KG1 (cell line): ENCODE data around the gene GLI2.

Experiments
- DNase-seq: peaks from one replicate; lab custom pipeline; 2025; lab: John Stamatoyannopoulos, UW

Gene GLI2

DNA sequence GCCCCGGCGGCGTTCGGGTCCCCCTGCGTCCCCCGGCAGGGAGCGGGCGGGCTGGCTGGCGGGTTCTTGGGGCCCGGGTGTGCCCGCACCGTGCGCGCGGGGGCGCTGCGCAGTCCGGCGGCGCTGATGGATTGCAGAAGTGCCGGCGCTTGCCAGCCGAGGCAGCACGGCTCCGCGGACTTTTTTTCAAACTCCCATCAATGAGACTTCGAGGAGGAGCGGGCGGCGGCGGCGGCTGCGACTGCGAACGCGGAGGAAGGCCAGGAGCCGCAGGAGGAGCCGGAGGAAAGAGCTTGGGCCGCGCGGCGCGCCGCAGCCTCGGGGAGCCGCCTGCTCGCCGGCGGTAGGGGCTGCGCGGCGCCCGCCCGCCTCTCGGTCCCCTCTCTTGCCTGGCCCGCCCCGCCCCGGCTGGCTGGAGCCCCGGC is at the start of gene GLI2:
Gene GLI2 (plus strand): TSS at position 123 of the 425 bp plus-strand sequence. CDS start 61,453 bp downstream, outside the sequence.
- peak; percentile 56 for DNase-seq

DNA sequence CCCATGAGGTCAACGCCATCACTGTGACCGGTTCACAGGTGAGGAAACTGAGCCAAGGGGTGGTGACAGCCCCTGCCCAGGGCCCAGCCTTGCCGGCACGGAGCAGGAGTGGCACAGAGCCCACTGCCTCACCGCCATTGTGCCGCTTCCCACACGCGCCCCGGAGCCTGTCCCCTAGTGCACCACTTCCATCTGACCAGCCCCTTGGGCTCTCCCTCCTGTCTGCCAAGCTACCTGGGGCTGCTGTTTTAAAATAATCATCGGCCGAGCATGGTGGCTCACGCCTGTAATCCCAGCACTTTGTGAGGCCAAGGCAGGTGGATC is 49.7 kb upstream of the GLI2 start:
- DNase-seq: no peak

DNA sequence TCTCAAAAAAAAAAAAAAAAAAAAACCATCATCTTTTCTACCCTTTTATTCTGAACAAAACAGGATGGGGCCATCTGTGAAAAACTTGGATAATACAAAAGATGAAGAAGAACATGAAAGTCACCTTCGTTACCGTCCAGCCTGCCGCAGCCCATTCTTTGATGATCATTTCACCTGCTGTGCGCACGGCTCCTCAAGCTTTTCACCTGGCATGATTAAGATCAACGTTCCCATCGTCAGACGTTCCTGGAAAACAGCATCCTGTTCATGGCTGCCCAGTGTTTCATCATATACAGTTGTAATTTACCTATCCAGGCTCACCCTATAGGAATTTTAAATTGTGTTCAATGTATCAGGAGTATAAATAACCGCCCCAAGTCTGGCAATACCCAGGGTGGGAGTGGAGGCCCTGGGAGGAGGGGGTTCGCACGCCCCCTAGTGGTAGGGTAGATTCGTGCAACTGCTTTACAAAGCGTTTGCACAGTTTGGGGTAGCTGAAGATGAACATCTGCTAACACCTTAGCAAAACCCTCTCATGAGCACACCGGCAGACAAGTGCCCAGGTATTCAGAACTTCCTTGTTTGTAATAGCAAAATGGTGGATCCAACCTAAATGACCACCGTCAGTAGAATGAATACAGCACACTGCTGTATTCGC is 49.0 kb upstream of the GLI2 start:
- no peak for DNase-seq

DNA sequence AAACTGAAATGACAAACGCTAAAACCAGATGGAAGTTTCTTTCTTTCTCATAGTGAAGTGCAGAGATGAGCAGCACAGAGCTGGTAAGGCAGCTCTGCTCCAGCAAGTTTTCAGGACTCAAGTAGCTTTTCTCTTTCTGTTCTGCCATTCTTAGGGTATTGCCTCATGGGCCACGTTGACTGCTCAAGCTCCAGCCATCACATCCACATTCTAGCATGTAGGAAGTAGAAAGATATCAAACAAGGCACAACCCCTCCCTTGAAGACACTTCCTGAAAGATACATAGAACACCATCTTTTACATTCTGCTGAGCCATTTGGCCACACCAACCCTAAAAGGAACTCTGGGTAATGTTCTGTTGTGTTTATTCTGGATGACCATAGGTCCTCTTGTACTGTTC is 48.5 kb upstream of the GLI2 start:
- no peak for DNase-seq

DNA sequence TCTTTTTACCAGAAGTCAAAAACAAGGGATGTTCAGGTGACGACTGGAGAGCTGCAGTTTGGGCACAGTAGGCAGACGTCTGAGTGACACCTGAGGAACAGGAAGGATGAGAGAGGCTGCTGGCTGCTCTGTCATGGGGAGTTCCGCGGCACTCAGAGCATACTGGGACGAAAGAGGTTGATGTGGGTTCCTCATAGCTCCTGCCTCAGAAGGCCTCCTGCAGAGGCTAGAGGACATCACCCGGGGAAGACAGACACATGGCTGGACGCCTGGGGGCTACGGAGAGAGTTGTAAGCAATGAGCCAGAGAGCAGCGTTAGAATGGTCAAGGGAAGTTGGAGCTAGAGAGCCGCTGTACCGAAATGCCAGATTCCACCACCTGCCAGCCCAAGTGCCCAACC is 45.1 kb upstream of the GLI2 start:
- no peak for DNase-seq

DNA sequence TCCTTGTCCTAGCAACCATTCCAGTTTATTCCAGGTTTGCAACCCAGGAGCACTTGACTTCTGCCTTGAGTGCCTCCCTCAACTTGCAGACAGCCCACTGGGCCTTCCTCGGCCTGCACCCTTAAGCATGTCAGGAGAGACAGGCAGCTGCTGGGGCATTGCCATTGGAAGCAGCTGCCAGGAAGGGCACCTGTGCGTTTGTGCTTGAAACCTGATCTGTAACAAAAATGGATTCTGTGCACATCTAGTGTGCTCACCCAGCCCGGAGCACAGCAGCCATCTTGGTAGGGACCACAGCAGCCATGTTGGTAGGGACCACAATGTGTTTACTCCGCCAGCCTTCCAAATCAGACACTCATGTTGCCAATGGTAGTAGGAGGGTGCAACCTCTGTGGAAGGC is 44.3 kb upstream of the GLI2 start:
- no peak for DNase-seq

DNA sequence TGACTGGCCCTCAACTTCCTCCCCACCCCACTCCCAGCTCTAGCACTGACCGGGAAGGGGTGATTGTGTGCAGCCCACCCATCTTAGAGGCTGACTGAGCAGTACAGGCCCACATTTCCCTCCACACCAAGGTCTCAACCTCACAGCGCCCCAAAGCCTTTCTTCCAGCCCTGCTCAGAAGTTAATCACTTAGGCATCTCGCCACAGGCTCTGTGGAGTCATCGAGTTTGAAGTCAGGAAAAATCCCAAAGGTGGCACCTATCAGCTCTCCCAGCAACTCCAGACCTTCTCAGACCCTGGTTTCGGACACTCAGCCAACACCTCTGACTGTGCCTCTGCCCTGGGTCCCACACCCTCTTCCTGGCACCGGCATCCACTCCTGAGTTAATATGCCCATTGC is 43.0 kb upstream of the GLI2 start:
- no peak for DNase-seq

DNA sequence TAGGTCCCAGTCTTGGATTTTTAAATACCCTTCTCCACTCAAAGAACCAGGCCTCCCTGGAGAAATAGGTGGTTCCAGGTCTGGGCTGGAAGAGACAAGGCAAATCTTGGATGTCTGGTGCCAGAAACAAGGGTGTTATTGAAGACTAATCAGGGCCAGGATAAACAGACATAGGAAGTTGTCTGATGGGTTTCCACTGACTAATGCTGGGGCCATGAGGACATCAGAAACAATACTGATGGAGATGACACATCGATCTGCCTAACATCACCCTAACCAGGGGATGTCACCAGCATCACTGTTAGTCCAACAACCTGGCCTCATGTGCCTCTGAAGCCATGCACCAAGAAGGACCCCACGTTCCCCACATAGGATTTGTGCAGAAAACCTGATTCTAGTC is 42.5 kb upstream of the GLI2 start:
- no peak for DNase-seq

DNA sequence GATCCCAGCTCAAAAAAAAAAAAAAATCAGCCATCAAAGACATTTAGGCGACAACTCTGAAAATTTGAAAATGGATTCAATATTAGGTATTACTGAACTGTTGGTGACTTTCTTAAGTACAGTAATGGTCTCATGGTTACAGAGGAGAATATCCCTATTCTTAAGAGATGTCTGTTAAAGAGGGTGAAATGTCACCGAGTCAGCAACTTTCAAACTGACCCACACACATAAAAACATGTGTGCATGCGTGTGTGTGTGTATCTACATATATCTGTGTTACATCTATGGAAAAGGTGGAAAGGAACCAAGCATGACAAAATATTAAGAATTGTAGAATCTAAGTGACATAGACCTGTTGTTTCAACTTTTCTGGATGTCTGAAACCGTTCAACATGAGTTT is 41.6 kb upstream of the GLI2 start:
- no peak for DNase-seq

DNA sequence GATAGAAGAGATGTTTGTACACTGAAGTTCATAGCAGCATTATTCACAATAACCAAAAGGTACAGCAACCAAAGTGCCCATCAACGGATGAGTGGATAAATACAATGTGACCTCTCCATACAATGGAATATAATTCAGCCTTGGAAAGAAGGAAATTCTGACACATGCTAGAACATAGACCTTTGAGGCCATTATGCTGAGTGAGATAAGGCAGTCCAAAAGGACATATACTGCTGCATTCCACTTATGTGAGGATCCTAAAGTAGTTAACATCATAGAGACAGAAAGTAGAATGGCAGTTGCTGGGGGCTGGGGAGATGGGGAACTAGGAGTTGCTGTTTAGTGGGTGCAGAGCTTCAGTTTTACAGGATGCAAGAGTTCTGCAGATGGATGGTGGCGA is 38.2 kb upstream of the GLI2 start:
- no peak for DNase-seq

DNA sequence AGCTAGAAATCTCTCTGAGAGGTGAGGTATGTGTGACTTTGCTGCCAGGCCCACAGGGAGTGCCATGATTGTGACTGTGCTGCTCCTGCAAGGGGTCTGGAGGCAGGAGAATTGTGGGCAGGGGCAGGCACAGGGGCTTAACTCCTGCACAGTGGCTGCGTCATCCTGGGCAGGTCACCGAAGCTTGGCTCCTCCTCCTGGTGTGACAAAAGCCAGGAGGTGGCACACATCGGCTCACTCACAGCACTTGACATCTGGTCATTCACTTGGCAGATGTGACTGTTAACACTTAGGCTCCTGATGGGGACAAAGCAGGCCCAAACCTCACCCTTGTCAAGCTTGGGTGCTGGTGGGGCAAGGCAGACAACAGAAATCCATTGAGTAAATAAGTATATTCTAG is 36.4 kb upstream of the GLI2 start:
- DNase-seq: no peak

DNA sequence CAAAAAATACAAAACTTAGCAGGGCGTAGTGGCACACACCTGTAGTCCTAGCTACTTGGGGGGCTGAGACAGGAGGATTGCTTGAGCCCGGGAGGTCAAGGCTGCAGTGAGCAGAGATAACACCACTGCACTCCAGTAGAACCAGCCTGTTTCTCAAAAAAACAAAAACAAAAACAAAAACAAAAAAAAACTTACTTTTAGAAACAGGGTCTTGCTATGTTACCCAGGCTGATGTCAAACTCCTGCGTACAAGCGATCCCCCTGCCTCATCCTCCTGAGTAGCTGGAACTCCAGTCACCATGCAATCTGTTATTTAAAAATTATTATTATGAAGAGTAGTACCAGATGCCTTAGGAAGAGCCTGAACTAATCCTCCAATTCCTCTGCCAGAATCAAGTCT is 35.0 kb upstream of the GLI2 start:
- no peak for DNase-seq

DNA sequence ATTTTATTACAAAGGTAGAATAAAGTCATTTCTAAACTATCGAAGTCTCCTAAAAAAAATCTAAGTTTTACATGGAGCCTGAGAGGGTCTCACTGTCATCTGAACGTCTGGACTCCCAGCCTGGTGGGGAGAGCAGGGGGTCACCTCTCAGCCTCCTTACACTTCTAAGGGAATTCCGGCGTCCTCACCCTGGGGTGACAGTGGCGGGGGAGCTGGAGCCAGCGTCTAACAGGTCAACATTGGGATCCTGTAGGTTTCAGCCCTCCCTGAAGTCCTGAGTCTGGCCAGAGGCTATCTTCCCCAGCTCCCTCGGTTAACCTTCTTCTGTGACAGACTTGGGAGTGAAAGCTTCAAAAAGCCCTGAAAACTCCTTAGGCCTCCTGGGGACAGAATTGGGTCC is 34.6 kb upstream of the GLI2 start:
- no peak for DNase-seq

DNA sequence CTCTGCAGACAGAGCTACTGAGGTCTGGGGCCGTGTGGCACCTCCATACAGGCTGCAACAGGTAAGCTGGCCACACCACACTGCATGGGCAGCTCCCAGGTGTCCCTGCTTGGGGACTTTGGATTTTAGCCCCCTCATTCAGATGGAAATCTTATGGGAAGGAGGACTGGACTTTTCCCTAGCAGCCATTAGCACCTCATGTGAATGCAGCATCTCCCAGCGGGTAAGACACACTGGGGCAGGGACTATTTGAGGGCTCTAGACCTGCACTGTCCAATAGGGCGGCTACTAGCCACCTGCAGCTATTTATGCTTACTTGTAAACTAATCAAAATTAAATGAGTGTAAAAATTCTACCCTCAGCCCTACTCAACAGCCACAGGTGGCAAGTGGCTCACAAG is 34.2 kb upstream of the GLI2 start:
- no peak for DNase-seq

DNA sequence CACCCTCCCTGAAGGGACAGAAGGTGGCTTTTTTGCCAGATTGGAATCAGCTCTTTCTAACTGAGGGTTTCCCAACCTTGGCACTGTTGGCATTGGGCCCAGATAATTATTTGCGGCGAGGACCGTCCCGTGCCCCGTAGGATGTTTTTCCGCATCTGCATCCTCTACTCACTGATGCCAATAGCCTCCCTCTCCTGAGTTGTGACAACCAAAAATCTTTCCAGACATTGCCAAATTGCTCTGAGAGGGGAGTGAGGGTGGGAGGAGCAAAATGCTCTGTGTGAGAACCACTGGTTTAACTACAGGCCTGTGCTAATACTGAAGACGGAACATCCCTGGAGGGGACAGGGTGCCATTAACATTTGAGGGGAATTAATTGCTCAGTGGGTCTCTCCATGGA is 33.6 kb upstream of the GLI2 start:
- DNase-seq: no peak

DNA sequence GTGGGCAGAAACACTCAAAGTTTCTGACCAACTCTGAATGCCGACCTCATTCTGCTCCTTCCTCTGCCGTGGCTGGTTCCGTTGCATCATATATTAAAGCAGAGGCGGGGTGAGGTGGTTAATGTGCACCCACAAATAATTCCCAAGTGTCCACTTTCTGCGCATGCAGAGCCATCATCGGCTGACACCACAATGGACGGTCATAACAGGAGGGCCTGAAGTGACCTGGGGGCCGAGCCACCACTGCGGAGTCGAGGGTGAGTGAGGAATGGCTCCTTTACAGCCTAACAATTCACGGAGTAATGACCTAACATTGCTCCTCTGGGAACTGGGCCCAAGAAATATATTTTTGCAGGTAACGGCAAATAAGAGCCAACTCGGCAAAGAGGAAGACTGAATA is 32.9 kb upstream of the GLI2 start:
- DNase-seq: no peak

DNA sequence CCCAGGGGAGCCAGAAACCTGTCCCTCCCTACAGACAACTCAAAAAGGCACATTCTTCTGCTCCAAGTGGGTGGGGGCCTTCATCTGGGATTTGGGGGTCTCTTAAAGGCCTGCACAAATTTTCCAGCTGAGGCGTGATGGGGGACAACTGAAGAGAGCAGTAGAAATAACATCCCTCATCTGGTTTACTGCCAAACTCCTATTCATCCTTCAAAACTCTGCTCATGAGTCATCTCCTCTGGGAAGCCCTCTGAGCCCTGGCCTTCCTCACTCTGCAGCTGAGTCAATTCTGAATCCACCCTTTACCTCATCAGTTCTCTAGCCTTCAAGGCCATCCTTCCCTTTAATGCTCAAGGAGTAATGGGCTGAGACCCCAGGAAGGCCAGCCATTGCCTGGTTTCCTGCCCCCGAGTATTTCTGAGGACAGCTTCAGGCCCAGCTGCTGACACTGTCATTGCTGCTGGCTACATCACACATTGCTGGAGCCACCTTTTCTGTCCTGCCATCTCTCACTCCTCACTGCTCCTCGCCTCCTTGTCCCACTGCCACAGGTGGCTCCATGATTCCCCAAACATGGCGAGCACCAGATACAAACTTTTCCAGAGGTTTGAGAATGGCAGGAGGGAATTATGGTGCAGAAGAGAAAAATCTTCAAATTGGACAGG is 32.2 kb upstream of the GLI2 start:
- no peak for DNase-seq

DNA sequence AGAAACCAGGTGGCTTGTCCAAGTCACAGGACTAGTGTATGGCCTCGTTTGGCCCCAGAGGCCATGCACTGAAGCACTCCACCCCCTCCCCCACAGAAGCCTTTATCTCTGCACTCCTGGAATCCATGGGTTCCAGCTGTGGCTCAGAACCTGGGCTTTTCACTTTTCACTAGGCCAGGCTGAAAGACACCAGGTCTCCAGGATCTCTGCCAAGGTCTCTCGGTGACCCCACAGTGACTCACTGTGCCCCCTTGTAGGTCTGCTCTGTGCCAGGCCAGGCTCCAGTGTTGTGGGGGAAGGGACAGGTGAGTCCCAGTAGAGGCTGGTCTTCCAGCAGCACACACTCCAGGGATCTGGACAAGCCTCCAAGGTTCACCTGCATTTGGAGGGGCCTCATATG is 31.0 kb upstream of the GLI2 start:
- DNase-seq: no peak

DNA sequence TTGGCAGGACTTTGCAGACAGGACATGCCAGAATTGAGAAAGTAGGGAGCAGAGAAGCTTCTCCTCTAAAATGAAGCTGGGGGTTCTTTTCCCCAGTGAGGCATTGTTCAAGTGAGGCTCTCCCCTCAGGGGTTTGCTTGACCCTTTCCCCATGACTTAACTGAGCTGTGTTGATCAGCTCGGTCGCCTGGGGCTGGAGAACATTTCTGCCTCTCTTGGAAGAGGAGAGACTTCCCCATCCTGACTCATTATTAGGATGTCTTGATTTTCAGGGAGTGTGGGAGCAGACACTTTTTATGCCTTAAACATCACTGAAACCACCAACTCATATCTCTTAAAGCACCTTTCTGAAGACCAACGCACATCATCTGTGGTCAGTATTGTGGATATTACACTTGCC is 27.9 kb upstream of the GLI2 start:
- no peak for DNase-seq

DNA sequence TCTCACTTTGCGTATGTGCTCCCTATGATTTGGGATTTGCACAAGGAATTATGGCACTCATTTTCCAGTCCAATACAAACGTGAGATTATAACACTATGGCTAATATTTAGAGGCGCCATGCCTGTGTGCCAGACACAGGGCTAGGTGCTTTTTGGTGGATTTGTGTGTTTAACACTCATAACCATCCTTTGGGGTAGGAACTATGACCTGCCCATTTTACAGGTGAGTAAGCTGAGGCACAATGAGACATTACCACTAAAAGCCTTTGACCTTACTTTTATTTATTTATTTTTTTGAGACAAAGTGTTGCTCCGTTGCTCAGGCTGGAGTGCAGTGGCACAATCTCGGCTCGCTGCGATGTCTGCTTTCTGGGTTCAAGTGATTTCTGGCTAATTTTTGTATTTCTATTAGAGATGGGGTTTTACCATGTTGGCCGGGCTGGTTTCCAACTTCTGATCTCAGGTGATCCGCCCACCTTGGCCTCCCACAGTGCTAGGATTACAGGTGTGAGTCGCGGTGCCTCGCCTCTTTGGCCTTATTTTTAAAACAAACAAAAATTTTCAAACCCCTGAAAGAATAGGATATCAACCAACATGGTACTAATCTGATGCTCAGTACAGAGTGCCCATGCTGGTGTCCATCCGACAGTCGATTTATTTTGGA is 26.6 kb upstream of the GLI2 start:
- no peak for DNase-seq

DNA sequence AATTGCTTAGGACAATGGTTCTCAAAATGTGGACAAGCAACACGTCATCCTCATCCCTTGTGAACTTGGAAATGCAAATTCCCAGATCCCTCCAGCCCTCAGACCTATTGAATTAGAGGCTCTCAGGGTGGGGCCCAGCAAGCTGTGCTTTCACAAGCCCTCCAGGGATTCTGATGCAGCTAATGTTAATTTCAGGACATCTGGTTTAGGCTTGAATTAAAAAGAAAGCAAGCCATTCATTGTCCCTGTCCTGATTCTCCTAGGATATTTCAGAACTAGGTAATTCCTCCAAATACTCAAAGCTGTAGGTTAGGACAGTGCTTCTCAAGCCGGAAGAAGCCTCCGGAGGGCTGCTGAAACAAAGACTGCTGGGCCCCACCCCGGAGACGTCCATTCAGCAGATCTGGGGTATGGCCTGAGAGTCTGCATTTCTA is 26.0 kb upstream of the GLI2 start:
- DNase-seq: no peak

DNA sequence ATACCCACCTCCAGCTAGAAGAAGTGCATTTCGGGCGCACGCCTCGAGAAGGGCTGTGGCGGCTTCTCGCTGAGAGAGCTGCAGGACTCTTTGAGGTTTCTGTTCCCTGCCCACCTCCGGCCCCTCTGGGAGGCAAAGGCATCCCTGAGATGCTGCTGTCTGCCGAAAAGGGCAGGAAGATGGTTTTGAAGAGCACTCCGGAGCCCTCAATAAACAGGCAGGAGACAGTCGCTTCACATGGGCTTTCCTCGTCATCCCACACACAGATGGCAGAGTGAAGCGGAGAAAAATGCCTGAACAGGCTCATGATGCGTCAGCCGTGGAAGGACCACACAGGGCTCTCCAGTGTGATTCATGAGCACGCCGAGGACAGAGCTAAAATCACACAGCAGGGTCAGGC is 25.4 kb upstream of the GLI2 start:
- no peak for DNase-seq

DNA sequence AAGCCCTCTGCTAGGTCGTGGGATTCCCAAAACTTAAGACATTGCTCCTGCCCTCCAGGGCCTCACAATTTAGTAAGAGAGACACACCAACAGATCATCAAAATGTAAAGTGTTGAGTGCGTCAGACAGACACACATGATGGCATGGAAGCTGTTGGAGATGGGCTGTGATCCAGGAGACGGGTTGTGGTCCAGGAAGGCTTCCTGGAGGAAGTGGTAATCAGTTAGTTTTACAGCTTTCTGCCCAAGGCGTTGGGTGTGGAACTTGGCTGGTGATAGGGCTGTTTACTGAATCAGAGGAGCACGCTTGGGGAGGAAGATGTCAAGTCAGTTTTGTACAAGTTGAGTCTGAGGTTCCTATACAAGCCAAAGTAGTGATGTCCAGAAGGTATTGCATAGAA is 24.0 kb upstream of the GLI2 start:
- no peak for DNase-seq

DNA sequence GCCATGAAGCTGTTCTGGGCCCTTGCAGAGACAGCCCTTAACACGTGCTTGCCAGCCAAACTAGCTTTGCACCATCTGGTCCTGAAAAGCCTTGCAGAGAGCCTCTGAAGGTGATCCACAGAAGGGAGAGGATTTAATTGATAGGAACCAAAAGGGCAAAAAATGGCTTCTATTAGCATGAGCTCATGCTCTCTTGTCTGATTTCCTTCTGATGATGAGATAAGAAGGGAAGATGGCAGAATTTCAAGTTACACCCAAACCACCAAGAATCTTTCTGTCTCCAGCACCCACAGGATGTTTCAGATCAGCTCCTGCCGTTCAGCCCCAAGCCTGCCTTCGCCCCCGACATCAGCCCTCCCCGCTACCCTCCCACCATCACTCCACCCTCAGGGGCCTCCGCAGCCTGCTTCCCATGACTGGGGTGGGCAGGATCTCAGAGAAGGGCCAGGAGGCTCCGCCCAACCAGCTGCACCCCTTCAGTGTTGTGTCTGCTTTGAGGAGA is 23.4 kb upstream of the GLI2 start:
- no peak for DNase-seq
